ENCODE data around the gene LRRC71.

LRRC71 gene

DNA sequence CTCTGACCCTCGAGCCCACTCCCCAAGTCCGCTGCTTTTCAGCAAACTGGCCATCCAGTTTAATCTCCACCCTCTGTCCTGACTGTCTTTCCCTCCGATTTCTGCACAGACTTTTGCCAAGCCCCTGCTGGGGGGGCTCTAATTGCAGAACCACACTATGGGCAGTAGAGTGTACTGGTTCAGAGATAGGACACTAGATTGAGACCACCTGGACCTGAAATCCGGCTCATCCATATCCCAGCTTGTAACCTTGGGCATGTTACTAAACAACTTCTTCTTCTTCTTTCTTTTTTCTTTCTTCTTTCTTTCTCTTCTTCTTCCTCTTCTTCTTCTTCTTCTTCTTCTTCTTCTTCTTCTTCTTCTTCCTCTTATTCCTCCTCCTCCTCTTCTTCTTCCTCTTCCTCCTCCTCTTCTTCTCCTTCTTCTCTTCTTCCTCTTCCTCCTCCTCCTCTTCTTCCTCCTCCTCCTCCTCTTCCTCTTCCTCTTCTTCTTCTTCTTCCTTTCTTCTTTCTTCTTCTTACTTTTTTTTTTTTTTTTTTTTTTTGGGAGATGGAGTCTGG lies 7.7 kb downstream of the LRRC71 start:
- DNase-seq = no peak

DNA sequence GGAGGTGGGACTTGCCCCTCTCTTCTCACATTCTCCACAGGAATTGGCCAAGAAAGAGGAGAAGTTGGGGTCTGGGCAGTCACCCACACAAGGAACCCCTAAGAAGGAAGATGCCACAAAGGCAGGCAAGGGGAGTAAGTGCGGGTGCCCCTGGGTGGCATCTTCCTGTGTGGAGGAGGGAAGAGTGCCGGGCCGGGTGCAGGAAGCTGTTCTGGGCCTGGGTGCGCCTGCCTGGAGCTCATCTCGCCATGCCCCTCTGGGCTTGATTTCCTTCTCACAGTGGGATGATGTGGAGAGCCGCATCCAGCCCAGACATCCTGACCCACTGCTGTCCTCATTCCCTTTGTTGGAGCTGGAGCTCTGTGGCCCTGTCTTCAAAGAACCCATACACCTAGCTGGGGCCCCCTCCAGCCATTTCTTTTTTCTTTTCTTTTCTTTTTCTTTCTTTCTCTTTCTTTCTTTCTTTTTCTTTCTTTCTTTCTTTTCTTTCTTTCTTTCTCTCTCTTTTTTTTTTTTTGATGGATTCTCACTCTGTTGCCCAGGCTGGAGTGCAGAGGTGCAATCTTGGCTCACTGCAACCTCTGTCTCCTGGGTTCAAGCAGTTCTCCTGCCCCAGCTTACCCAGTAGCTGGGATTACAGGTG lies 9.3 kb downstream of the LRRC71 start:
- DNase-seq = no peak

DNA sequence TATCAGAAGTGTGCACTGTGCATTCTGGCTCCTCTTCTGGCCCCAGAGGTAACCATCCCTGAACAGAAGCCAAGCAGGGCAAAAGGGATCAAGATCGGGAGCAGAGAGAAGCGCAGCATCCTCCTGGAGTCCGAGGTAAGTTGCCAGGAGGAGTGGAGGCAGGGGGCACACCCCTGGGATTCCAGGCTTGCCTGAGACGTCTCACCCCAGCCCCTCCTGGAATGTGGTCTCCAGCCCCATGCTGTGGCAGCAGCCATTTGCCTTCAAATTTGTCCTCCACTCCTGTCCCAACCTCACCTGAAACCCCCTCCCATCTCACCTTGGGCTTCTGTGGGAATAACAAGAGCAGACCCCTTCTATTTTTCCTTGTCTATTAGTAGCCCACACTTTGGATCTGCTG lies 10.1 kb downstream of the LRRC71 start:
- no peak for DNase-seq

DNA sequence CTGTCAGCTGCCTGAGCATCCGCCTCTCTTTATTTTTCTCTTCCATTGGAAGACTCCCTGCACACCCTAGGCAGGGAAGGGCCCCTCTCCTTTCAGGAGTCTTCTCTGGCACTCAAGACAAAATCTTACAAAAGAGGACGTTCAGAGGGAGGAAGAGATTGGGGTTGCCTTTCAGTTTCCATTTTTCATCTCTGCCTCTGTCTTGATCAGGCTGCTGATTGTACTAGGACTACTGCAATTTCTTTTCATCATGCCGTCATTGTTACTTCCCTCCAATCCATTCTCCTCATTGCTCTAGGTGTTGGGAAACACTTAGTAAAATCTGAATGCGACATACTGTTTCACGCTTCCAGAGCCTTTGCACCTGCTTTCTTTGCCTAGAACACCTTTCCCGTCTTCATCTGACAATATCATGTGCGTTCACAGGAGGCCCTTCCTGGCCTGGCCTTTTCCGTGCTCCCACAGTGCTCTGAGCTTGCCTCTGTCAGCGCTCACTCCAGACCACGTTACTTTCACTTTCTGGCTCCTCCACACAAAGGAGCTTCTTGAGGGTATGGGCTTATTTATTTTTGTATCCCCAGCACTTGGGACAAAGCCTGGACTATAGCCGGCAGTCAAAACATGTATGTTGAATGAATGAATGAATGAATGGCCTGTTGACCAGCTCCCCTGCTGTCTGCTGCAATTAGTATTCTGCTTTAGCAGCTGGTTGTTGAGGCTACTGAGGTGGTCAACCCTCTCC lies 10.9 kb downstream of the LRRC71 start:
- no peak for DNase-seq

DNA sequence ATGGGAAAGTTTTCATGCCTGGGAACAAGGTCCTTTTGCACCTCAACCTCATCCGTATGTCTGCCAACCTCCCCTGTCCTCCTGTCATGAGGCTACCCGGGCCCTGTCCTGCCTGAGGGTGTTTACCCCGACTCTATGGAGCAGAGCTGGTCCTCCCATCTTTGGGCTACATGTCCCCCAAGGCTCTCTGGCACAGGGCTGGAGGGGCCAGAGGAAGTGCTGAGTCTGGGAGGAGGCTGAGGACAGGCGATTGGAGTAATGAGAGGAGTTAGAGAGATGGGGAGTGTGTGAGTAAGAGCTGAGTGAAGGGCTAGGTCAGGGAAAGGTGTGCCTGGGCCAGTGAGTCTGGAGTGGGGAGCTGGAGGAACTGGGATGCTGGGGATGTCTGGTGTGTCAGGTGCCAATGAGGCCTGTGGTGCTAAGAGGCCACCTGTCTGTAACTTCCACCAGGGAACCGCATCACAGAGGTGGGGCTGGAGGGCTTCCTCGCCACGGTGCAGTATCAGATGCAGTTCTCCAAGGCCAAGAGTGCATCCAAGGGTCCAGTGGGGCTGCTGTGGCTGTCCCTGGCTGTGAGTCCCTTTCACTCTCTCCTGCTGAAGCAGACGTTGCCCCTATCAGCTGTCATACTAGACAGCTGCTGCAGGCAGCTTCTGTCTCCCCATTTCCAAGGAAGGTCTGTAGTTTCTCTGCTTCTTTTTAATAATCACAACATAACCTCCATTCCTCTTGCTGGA lies 11.7 kb downstream of the LRRC71 start:
- no peak for DNase-seq

DNA sequence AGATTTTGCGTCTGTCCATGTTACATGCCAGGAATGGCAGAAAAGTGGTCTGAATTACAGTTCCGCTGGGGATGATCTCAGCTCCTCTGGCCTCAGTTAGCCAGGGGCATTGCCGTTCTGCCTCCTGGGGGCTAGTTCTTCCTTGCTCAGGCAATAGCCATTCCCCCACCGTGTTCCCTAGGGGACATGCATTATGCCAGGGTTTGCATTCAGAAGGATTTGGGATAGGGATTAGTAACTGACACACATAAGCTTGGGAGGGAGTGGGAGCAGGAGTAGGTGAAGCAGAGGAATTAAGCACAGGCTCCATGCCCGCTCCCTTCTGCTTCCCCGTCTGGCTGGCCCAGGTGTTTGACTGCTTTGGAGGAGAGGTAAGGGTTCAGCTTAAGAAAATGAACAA lies 12.7 kb downstream of the LRRC71 start:
- no peak for DNase-seq

DNA sequence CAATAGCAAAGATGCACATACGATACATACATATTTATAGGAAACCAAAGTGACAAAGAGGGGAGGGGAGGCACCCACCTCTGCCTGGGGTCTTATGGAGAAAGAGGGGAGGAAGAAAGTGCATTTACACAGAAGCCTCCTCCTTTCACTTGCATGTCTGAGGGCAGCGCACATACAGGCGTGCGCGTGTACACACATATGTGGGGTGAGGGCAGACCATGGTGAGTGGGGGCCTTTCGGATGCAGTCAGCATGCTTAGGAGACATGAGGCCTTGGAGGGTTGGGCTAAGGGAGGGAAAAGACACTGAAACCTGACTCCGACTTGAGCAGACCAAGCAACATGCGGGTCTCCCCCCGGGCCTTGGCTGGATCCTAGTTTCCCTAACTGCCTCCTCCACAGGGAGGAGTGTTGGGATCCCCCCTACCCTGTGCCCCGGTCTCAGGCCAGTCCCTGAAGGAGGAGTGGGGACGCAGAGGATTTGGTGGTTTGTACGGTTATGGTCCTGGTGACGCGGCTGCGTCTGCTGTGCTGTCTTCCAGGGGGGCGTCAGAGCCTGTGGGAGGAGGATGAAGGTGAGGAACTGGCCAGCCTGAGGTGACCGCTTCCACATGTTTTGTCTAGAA lies 15.2 kb downstream of the LRRC71 start:
- no peak for DNase-seq

DNA sequence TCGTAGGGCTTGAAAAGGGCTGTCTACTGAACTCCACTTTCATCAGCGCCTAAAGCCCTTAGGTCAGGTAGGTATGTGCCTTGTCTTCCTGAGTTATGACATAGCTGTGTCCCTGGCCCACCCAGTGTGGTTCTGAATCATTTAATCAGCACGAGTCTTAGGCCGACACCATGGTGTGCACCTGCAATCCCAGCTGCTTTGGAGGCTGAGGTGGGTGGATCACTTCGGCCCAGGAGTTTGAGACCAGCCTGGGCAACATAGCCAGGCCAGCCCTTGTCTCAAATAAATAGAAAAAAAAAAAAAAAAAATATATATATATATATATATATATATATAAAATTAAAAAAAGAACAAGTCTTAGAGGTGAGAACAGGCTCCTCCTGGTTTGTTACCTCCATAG lies 15.8 kb downstream of the LRRC71 start:
- no peak for DNase-seq

DNA sequence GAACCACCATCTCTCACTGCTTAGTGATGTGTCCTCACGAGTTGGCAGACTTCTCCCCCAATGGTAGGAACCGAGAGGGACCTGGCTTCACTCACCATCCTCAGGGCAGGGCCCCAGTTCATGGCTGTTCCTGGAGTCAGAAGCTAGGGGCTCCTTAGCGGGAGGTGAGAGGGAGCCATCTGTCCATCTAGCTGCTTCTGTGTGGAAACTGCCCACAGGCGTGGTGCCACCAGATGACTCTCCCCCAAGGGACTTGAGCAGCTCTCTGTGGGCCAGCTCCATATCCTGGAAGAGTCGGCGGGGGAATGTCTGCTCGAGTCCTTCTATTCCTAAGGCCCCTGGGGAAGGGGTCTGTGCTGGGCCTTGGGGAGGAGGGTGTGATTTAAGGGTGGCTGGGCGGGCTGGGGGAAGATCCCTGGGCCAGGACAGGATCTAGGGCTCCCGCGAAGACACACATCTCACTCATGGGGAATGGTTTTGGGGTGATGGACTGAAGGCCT lies 16.3 kb downstream of the LRRC71 start:
- DNase-seq = no peak

DNA sequence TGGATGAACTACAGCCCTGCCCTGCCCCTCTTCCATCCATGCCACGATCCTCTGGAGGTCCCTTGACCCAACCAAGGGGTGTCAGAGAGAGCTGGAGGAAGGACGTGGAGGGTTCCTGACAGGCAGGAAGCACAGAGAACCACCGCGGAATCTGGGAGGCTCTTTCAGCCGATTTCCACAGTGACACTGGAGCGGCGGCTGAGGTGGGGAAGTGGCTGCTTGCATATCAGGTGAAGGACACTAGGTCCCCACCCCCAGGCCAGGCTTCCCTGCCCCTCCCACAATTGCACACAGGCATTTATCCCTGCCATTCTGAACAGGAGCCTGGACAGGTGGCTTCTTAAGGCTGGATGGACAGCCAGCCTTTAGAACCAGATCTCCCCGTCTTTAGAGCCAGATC lies 17.5 kb downstream of the LRRC71 start:
- no peak for DNase-seq

DNA sequence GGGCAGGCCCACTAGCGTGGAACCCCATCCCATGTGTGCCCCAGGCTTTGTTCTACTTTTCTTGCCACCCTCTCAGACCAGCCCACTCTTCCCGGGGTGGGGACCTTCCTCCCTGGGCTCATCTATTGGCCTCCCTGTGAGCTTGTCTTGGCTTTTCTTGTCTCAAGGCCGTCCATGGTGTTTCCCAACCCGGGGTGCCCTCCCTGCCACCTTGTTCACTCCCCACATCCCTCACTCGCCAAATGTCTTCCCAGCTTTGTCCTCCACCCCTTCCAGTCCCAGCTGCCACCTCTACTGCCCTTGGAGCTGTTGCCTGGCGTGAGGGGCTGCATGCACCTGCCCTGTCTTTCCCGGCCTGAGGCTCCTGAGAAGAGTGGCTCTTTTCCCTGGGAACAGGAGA lies 18.4 kb downstream of the LRRC71 start:
- no peak for DNase-seq

DNA sequence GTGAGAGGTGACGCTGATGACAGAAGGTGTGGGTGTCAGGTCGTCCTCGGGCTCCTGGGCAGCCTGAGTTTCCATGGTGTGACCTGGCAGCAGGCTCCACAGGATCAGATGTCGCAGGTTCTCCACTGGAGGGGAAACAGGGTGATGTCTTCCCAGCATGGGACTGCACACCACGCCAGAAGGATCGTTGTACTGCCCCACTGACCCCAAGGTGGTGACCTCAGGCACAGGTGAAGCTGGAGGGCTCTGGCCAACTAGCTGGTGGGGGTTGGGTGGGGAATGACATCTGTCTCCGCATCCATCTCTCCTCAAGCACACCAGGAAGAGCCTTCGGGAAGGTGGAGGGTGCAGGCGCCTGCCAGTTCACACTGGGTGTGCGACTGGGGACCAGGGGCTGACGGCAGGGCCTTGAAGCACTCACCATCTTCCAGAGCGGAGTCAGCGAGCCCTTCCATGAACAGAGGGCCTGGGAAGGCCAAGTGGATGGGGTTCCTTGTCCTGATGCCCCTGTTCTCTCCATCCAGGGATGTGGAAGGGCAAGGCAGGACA lies 19.4 kb downstream of the LRRC71 start:
- DNase-seq = no peak

DNA sequence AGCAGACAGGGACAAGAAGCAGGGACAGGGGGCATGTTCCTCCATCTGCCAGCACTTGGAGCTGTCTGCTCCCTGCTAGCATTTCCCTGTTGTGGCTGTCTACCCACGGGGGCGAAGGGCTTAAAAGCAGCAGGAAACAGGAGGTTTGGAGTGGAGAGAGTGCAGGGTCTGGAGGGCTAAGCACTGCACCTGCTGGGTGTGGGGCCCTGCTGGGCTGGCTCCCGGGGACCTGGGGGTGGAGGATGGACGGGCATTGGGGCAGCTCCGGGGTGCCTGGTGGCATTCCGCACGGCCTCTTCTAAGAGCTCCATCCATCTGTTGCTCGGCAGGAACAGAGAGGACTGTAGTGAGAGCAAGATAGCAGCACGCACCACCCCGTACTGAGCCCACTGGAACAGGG lies 21.2 kb downstream of the LRRC71 start:
- no peak for DNase-seq

DNA sequence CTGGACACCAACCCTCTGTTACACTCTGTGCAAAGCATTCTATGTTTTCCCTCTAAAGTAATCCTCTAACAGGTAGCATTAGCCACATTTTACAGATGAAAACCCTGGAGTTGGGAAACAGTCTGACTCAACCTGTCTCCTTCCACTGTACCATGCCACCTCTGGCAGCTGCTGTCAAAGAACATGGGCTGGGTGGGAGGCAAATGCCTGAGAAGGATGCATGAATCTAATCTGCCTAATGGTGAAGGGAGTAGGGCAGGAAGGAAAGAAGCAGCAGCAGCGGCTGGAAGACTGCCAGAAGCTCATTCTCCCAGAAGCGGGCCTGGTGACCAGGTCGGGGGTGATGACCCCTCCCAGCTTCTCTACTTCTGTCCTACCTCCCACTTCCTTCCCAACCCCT lies 21.7 kb downstream of the LRRC71 start:
- DNase-seq = no peak

DNA sequence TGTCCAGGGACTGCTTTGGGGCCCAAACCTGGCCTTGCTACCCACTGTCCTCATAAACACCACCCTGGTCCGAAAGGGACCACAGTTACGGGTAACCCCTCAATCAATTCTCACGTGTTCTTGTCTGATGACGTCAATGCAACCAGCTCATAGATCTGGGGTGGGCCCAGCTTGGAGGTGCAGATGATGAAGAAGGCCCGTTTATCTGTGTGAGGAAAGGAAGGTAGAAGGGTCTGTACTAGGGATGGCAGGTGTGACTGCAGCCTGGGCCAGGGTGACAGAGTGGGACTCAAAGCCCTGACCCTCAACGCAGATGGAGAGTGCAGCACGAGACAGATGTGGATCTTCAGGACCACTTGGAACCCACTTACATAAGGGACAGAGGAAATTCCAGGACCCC lies 22.1 kb downstream of the LRRC71 start:
- DNase-seq = no peak

DNA sequence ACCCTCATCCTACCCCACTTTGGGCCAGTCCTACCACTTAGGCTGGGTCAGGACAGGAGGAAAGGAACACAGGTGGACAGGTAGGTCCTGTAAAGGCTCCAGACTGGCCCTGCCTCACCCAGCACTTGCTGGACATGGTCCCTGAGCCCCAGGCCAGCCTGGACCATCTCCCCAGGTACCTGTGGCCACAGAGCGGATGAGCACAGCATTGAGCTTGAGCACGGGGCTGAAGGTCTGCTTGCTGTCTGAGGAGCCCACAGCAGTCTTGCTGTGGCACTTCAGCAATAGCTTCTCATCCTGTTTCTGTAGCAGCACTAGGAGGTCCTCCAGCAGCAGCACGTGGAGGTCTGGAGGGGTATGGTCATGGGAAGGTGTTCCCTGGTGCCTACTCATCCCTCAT lies 23.3 kb downstream of the LRRC71 start:
- DNase-seq = no peak

DNA sequence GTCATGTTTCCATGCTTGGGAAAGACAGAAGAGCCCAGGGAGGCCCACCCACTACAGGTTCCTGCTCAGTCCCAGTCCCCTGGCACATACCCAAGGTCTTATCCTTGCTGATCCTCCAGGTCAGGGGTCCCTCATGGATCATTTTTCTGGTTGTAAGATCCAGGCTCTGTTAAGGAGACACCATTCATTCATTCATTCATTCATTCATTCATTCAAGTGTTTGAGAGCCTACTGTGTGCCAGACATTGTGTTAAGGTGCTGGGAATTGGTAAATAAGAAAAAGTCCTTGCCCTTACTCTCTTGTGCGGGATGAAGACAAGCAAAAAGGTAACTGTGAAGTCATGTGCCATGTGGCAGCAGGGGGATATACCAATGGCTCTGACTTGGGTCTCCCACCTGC lies 23.8 kb downstream of the LRRC71 start:
- DNase-seq = no peak

DNA sequence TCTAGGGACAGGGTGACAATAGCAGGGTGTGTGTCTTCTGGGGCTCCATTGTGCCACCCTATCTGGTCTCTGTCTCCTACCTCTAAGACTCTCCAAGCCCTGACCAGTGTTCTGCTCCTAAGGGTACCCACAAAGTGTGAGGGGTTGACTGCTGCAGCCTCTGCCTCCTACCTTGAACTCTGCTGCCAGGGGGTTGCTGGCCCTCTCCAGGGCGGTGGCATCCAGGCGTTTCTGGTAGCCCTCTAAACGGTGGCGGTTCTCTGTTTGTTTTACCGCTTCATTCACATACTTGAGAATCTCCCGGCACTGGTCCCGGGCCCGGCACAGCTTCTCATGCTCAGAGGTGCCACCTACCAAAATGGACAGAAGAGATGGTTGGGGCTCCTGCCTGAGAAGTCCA lies 24.4 kb downstream of the LRRC71 start:
- DNase-seq = no peak

DNA sequence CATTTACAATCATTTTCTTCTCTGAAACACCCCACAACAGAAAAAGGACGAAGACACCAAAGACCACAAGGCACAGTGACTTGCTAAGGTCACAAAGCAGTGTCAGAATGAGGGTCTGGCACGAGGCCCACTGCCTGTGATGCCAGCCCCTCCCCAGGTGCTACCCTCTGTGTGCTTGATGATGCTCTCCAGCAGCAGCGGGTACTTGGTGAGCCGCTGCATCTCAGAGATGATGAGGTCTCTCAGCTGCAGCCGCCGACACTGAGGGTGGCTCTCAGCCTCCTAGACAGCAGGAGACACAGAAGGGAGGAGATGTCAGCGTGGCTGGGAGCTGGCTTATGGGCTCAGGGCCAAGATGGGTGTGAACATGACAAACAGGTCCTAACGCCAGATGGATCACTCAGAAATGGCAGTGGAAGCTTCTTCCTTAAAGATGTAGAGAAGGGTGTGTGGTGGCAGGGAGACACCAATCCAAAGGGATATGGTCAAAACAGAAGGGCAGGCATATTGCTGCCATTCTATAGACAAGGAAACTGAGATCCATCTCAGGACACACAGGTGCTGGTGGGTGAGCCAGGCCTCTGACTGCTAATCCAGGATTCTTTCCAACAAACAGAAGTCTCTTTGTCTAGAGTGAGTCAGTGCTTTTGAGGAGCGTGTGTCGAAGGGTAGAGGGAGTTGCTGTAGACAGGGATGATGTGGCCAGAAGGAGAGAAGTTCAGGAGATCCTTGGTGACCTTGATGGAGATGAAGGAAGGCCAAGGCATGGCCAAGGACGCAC lies 25.6 kb downstream of the LRRC71 start:
- no peak for DNase-seq

DNA sequence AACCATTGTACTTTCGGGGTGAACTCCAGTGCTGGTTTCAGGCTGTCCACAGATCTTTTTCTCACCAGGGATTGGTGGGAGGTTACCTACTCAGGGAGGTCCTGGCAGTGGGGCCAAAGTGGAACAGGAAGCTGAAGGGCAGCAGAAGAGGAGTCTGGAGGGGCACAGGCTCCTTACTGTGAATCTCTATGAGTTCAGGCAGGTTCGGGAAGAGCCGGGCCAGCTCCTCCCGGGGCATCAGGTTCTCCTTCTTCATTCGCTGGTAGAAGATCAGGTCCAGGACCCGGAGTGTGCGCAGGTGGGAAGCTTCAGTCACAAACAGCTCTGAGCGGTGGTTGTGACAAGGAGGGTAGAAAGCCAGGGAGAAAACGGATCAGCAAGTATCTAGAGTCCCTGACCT lies 26.7 kb downstream of the LRRC71 start:
- DNase-seq = no peak

DNA sequence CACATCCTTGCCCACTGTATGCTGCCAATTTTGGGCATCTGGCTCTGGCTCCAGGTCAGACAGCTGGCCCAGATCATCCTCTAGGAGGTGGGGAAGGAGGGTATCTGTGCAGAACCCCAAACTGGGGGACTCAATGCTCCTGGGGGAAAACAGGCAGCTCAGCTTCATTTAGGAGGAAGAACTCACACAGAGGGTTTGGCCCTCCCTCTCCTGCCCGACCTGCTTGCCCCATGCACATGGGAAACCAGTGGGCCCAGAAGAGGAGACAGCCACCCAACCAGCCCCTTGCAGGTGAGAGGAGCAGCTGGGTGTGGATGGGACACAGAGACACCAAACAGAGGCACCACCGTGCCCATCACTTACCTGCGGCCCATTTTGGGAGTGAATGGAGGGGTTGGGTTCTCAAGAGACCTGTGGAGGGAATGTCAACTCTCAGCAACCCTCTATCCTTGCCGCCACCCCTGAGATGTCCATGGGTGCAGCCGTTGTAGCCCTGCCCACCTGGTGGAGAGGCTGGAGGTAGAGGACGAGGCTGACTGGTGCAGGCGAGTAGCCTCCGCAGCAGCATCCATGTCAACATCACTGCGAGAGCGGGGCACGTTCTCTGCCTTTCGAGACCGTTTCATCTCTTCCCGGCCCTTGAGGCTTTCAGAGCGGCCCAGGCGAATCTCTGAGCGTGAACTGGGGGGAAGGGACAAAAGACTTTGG lies 27.5 kb downstream of the LRRC71 start:
- no peak for DNase-seq

All from activated CD4-positive, alpha-beta T cell treated with anti-CD3 and anti-CD28 coated beads for 4 hours (primary cell).